ENCODE measurements around the gene MRPL40.
"Not testable (repeated sequence)": the region's sequence is repeated elsewhere in the genome, so short reads cannot be mapped to it uniquely, and the experiment has no call there.

The MRPL40 gene

DNA sequence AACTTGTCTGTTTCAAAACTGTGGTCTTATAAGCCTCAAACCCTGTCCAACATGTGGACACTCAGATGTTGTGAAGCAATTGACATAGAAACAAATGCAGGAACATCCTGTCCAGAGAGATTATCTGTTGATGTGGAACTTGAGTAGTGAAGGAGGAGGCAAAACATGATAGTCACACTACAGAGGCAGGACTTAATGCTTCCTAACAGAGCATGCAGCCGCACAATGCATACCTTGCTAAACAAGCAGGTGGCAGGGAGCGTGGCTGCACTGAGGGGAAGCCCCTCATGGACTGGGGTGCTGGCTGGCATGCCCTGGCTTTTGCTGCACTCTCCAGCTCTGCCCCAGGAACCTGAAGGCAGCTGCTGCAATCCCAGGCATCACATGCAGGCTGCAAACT is 9.8 kb downstream of the MRPL40 start:
- DNase-seq: no peak

DNA sequence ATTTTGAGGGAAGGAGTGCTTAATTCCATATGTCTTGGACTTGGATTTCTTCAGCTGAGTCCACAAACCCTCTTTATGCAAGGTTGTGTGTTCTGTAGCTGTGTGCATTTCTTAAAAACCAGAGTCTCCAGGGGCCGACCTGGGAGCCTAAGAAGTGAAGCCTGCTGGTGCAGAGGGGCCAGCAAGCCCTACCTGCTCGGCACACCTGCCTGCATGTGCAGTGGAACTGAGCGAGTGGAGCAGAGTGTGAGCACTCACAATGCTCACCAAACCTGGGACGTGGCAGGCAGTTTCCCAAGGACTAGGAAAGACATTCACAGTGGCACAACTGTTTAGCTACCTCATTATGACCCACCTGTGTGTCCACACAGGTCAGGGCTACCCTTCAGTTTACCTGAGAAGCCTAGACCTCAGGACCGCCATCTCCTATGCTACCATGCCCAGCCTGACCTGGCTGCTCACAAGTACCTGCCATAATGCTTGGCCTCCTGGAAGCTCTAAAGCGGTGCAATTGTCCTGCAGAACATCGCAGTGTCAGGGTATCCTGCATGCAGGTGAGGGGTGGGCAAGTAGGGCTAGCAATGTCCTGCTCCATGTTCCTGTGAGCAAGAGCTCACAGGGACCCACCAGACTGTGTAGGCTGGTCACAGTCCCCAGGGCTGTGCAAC is 11.3 kb downstream of the MRPL40 start:
- no peak for DNase-seq

DNA sequence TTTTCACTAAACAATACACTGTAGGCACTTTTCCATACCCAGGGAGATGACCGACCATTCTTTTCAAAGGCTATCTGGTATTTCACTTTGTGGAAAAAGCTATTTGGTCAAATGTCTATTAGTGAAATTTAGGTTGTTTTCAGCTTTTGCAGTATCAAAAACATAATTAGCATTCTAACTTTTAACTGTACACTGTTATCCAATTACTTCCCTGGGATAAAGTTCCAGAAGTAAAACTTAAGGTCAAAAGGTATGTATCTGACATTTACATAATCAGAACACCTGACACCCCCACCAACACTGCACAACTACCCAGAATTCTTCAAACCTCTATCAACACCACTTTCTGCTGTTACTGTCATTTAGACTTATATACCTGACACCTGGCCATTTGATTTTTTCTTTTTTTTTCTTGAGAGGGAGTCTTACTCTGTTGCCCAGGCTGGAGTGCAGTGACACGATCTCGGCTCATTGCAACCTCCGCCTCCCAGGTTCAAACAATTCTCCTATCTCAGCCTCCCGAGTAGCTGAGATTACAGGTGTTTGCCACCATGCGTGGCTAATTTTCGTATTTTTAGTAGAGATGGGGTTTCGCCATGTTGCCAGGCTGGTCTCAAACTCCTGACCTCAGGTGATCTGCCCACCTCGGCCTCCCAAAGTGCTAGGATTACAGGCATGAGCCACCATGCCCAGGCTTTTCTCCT is 13.1 kb downstream of the MRPL40 start:
- not testable (repeated sequence) for DNase-seq

GRCh38 chr22:19446603-19447329 is 14.4 kb downstream of the MRPL40 start:
- no peak for DNase-seq

DNA sequence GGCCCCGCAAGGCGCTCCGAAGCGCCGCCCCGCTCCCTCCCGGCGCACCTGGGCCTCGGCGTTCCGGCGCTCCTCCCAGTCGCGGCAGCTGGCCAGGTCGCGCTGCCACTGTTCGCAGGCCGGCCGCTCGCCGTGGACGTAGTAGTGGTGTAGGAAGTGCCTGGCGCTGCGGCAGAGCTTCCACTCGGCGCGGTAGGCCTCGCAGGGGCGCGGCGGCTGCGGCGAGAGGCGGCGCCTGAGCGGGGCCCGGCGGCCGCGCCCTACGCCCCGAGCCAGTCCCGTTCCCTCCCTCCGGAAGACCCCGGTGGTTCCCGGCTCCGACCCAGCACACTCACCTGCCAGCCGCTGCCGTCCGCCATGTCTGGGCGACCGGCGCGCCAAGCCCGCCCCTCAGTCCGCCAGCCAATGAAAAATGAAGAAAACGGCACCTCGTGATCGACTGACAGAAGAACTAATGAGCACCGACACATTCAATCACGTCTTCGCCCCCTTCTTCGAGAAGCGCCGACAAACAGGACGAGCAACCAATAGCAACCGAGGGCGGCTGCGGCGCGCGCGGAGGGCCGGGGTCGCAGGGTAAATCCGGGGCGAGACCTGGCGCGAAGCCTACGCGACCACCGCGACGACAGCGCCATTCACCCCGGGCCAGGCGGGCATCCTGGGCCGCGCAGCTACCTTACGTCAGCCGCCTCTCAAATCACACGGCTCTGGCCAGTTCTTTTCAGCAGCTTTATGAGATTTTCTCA is 15.2 kb downstream of the MRPL40 start, which contains the start of gene C22orf39:
Gene C22orf39 (minus strand): TSS at position 382 of the 746 bp plus-strand sequence. CDS start 23 bp downstream, at position 359.
- DNase-seq: peak; percentile 90 to 97

GRCh38 chr22:19448076-19448607 is 15.8 kb downstream of the MRPL40 start:
- peak; percentile 50 to 64 for DNase-seq

- DNase-seq: no peak
These were observed 16.5 kb downstream of the MRPL40 start for GRCh38 chr22:19448739-19449421.

GRCh38 chr22:19449422-19449767 is 17.1 kb downstream of the MRPL40 start:
- DNase-seq: no peak

- DNase-seq: no peak
These were observed 18.2 kb downstream of the MRPL40 start for GRCh38 chr22:19450363-19451175.

GRCh38 chr22:19451570-19451969 is 19.2 kb downstream of the MRPL40 start:
- DNase-seq: no peak

DNA sequence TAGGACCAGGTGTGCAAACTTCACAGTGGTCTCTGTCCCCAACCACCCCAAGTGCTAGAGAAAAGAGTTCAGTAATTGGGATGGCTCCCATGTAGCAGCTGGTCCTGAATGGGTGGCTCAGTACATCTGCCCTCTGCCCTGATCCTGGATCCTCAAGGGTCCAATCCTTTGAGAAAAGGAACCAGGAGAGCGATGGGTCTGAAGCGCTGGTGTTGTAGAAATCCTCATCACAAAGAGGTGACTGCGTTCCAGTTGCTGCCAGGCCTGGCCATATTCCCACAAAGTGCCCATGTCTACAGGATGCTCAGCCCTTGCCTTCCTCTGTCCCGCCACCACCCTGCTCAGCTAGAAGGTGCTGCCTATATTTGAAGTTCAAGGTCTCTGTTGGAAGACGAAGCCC is 21.4 kb downstream of the MRPL40 start:
- DNase-seq: no peak

- DNase-seq: no peak
These were observed 21.8 kb downstream of the MRPL40 start for GRCh38 chr22:19454156-19454555.

- no peak for DNase-seq
These were observed 22.7 kb downstream of the MRPL40 start for GRCh38 chr22:19455033-19455432.

DNA sequence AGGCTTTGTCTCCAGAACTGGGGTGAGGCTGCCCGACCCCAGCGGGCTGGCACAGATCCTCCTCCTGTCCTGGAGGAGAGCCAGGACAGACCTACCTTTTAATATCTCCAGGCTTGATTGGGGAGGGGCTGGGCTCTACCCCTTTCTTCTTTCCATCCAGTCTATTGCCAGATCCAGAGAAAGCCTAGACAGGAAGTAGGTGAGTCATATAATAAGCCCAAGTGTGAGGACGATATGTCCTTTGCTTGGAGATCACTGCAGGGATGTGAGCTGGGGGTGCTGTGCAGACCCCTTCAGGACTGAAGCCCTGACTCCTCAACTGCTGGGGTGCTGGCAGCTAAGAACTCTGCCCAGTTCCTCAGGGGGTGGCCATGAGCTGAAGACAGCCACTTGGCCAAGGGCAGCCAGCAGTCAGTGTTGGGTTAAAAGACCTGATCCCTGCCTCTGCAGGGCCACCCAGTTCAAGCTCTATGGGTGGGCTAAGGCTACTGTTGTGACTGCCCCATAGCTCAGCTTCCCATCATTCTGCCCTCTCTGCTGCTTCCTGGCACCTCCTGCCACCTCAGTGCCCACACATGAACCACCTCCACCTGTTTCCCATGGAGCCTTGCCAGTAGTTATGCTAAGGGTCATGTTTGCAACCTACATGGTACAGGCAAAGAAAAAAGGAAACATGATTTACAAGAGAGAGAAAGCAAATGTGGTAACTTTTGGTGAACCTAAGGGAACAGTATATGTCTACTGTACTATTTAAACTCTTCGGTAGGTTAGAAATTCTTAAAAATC is 23.4 kb downstream of the MRPL40 start:
- no peak for DNase-seq

DNA sequence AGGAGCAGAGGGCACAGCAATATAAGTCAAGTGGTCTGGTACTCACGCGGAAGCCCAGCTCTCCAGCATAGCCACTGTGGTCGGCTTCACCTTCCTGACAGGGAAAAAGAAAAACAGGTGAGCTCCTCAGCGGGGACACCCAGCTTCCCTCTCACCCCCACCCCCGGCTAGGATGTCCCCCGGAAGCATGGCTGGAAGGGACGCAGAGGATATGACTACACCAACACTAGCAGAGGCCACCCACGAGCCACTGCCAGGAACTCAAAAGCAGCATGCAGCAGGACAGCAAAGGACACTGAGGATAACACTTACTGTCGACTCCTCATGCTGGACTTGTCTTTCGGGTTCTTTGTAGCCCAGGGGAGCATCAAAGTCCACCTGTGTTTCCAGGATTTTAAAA is 24.2 kb downstream of the MRPL40 start:
- DNase-seq: no peak

DNA sequence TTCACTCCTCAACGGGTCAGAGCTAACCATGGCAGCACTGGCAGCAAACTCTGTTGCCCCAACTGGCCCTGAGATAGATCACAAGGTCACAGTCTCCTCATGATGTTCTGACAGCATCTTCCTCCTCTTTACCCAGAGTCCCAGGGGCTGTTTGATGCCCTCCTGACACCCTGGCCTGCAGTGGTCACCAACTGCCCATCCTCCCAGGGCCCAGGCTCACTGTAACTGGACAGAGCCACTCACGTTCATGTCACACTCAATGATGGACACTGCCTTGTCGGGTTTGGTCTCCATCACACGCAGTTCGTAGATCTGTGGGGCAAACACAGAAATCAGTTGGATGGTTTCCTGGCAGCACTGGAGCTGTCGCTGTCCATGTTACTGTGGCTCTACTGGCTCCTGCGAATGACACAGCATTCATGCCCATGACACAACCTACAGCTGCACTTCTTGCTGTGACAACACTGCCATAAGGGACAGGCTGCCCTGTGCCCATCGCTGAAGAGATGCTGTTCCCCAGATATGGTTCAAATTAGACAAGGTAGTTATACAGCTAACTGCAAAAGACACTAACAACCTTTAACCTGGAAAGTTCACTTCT is 25.6 kb downstream of the MRPL40 start:
- no peak for DNase-seq

- DNase-seq: no peak
These were observed 27.7 kb downstream of the MRPL40 start for GRCh38 chr22:19460036-19460435.

- no peak for DNase-seq
These were observed 29.2 kb downstream of the MRPL40 start for GRCh38 chr22:19461506-19461905.

DNA sequence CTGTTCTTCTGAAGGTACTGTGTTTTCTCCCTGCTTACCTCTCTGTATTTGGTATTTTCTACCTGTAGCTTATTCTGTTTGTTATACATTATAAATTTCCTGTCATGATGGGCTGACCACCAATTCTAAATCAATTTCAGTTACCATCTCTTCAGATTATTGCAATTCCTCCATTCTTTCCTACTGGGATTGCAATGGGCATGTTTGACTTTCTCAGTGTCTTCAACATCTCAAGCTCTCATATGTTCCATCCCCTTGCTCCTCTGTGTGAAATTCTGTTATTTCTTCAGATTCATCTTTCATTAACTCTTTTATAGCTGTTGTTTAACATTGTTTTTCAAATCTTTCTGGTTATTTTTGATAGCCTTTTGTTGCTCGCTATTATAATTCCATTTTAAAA is 30.7 kb downstream of the MRPL40 start:
- DNase-seq: no peak
